Suppressor macrophage treated with lipopolysaccharide for 1 hour (primary cell): ENCODE measurements around the gene NBPF1.
"Not testable (repeated sequence)": the region's sequence is repeated elsewhere in the genome, so short reads cannot be mapped to it uniquely, and the experiment has no call there.

Experiments
- DNase-seq, 3 donors: peaks; one replicate each; pipeline ENCODE4 v3.0.0-alpha.2; 2020 to 2022

Gene NBPF1

GRCh38 chr1:16641159-16641975 is 28.0 kb upstream of the NBPF1 start:
- DNase-seq, result peak in 1 of 3 donors; percentile 18

- peak in 1 of 3 donors; percentile 17 for DNase-seq
These were observed 26.0 kb upstream of the NBPF1 start for GRCh38 chr1:16639091-16640031.

- DNase-seq, result peak in 1 of 3 donors; percentile 16
These were observed 24.8 kb upstream of the NBPF1 start for GRCh38 chr1:16637941-16638778.

GRCh38 chr1:16636551-16637195 is 23.3 kb upstream of the NBPF1 start:
- peak in 1 of 3 donors; percentile 18 for DNase-seq

- DNase-seq, result peak in 1 of 3 donors; percentile 17
These were observed 22.6 kb upstream of the NBPF1 start for GRCh38 chr1:16635959-16636358.

- DNase-seq, result not testable (repeated sequence)
These were observed 20.3 kb upstream of the NBPF1 start for GRCh38 chr1:16633540-16634282.

- DNase-seq, result not testable (repeated sequence)
These were observed 18.9 kb upstream of the NBPF1 start for GRCh38 chr1:16632044-16632850.

GRCh38 chr1:16631248-16632043 is 18.1 kb upstream of the NBPF1 start:
- no peak for DNase-seq

- DNase-seq, result no peak
These were observed 17.4 kb upstream of the NBPF1 start for GRCh38 chr1:16630661-16631247.

- DNase-seq, result not testable (repeated sequence)
These were observed 16.7 kb upstream of the NBPF1 start for GRCh38 chr1:16629916-16630530.

GRCh38 chr1:16628361-16629111 is 15.2 kb upstream of the NBPF1 start:
- no peak for DNase-seq

- DNase-seq, result not testable (repeated sequence)
These were observed 13.1 kb upstream of the NBPF1 start for GRCh38 chr1:16626409-16626983.

- DNase-seq, result no peak
These were observed 12.4 kb upstream of the NBPF1 start for GRCh38 chr1:16625497-16626408.

GRCh38 chr1:16623812-16624719 is 10.7 kb upstream of the NBPF1 start:
- not testable (repeated sequence) for DNase-seq

- not testable (repeated sequence) for DNase-seq
These were observed 10.0 kb upstream of the NBPF1 start for GRCh38 chr1:16623337-16623736.
